HG03103 (cell line): ENCODE data around the gene P2RX3.
"Not testable (repeated sequence)": the region's sequence is repeated elsewhere in the genome, so short reads cannot be mapped to it uniquely, and the experiment has no call there.

Source experiments
- ATAC-seq: cut with Tn5 transposase; IDR thresholded peaks from one replicate; pipeline ENCODE4 v1.9.1; 2021; ENCODE audit warnings: low read depth; ENCODE audit not compliant: unreplicated experiment

Gene P2RX3

DNA sequence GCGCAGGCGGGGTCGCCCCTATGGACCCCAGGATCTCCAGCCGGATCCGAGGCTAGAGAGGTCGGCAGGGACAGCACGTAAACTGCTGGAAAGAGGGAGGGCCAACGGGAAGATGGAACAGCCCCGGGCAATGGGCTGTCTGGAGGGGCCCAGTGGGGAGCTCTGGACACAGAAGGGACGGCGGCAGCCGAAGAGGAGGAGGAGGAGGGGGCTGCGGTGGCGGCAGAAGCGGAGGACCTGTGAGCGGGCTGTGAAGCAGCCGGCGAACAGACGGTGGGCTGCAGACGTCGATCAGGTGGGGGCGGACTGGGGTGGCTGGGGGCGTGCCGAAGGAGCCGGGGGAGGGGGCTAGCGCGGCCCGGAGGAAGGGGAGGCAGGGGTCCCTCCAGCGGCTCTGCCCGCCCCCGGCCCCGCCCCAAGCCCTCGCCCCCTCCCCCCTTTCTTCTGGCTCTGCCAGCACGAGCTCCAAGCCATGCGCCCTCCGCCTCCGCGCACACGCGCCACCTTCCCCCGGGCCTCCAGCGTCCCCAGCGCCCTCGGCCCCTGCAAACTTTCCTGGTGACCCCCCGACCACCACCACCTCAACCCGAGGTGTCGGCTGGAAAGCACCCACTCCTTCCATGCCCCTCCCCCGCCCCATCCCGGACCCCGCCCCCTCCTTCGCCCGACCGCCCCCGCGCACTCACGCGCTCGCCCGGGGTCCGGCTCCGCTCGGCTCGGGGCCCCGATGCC lies 13.8 kb upstream of the P2RX3 start:
- ATAC-seq, result peak; percentile 1

DNA sequence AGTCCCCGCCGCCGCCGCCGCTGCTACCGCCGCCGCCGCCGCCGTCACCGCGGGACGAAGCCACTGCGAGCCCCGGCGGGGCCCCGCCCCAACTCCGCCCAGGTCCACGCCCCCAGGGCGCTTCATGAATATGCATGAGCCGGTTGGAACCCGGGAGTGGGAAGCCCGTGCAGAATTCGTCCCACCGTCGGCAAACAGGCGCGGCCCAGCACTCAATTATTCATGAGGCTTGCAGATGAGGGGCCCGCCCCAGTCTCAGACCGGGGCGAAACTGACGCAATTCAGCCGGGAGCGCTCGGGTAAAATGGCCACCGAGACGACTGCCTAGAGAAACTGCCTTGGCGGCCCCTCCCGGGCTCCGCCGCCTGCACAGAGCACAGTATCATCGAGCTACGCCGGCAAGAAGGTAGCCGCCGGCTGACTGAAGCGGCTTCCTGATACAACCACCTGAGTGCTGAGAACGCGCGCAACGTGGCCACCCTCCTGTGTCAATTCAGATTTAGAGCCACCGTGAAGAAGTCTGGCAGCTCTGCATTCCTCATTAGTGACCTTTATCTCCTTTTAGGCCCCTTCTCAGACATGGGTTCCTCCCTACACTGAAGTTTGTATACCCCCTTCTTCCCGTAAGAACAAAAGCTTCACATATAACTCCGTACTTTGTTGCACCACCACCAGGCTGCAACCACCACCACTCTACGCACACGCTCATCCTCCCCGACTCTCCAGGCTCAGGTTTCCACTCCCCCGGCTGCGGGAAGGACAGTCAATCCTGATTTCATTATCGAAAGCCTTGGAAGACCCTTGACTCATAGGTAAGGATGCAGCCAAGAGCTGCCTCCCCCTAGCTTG lies 13.0 kb upstream of the P2RX3 start, which contains the start of gene TNKS1BP1:
Gene TNKS1BP1 (minus strand): TSS at position 67 of the 849 bp plus-strand sequence. CDS start 3,067 bp downstream, outside the sequence.
- peak; percentile 87 for ATAC-seq

GRCh38 chr11:57325735-57326048 lies 12.5 kb upstream of the P2RX3 start:
- no peak for ATAC-seq

DNA sequence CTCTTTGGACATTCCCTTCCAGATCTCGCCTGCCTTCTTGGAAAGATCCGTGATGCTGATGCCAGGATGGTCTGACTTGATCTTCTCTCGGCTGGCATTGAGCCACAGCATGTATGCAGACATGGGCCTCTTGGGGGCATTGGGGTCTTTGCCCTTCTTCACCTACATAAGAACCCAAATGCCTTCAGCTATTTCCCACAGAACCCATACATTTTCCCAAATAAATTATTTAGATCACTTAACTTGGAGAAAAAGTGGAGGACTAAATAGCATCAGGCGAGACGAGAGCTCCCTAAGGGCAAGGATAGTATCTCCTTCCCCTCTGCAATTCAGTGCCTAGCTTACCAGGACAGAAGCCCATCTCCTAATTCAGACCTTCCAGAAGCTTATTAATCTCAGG lies 10.4 kb upstream of the P2RX3 start:
- ATAC-seq, result no peak

- ATAC-seq, result no peak
Measured at GRCh38 chr11:57330029-57330428, 8.1 kb upstream of the P2RX3 start.

DNA sequence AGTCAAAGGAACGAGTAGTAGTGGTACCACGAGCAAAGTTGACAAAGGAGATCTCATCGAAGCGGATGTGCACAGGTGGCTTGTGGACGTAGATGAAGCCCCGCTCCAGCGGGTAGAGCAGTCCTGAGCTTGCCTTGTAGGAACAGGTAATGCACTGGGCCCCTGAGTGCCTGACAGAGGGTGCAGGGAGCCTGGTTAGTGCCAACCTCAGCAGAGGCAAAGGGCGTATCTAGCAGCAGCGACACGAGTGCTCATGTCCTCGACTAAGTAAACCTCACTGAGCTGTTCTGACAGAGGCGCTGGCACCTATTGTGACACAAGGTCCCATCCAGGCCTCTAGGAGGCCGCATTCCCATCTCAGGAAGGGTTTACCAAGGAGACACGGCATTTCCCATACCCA lies 6.4 kb upstream of the P2RX3 start:
- no peak for ATAC-seq

DNA sequence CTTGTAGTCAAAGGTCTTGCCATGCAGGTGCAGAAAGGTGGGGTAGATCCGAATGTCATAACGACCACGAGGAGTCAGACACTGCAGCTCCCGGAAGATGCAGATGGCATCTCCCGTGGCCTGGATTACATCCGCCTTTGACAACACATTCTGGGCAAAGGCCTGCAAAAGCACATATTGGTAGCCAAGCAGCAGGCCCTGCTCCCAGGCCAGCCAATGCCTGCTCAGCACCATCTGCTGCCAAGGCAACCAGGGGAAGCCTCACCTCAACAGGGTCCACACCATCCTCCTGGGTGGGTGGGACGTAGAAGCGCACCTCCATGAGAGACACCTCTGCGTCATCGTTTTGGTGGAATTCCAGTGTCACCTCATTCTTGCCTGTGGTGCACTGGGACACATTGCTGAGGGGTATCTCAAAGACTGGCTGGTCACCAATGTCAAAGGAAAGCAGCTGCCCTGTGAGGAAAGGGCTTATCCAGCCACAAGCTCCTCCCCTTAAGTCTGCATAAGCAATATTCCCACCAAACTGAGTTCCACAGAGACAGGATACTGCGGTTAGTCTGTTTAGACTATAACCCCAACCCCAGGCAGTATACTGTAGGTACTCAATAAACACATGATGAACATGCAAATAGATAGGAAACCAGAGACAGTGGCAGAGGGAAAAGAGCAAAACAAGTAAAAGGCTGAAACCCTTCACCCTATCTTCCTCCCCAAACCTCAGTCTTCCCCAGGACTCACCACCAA lies 5.3 kb upstream of the P2RX3 start:
- ATAC-seq, result no peak

GRCh38 chr11:57335023-57335342 lies 3.2 kb upstream of the P2RX3 start:
- peak; percentile 2 for ATAC-seq

DNA sequence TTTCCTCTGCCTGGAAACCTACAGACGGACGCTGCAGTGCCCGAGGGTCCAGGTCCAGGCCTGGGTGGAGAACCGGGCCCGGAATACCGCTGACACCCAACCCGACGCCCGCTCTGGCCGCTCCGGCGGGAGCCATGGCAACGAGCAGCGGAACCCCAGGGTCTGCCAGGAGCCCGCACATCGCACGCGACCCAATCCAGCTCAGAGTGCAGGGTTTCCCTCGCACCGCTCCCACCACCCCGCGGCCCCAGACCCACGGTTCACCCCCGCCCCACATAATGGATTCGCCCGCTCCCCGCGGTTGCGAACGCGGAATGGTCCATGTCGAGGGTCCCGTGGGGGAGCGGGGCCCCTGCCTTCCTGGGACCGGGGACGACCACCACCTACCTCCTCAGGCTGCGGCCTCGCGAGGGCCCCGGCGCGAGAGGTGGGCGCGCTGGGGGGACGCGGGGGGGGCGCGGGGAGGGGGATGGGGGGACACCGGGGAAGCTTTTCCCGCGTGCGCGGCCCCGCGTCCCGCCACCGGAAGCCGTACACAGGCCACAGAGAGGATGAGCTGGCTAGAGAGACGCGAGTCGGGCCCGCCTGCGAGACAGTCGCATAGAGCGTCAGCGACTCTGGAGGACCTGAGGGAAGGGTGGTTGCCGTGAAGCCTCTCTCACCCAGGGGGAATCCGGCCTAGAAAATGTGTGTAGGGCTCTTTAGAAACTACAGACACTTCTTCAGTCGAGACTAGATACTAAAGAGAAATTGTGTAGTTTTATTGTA lies 2.6 kb upstream of the P2RX3 start, which contains the start of gene SSRP1:
Gene SSRP1 (minus strand): TSS at position 550 of the 768 bp plus-strand sequence. CDS start 771 bp downstream, outside the sequence.
- peak; percentile 99 for ATAC-seq

- no peak for ATAC-seq
Measured at GRCh38 chr11:57336111-57336666, 2.0 kb upstream of the P2RX3 start.

DNA sequence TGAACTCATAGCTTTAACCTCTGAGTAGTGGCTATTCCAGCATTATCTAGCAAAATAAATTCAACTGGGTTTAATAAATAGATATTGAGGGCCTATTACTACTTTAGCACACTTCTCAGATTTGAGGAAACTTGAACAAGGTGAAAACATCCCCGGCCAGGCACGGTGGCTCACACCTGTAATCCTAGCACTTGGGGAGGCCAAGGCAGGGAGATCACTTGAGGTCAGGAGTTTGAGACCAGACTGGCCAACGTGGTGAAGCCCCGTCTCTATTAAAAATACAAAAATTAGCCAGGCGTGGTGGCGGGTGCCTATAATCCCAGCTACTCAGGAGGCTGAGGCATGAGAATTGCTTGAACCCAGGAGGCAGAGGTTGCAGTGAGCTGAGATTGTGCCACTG lies 1.3 kb upstream of the P2RX3 start:
- ATAC-seq, result not testable (repeated sequence)

GRCh38 chr11:57339328-57339727 lies 1.2 kb downstream of the P2RX3 start:
- ATAC-seq, result no peak

- ATAC-seq, result no peak
Measured at GRCh38 chr11:57340039-57340615, 2.0 kb downstream of the P2RX3 start.

DNA sequence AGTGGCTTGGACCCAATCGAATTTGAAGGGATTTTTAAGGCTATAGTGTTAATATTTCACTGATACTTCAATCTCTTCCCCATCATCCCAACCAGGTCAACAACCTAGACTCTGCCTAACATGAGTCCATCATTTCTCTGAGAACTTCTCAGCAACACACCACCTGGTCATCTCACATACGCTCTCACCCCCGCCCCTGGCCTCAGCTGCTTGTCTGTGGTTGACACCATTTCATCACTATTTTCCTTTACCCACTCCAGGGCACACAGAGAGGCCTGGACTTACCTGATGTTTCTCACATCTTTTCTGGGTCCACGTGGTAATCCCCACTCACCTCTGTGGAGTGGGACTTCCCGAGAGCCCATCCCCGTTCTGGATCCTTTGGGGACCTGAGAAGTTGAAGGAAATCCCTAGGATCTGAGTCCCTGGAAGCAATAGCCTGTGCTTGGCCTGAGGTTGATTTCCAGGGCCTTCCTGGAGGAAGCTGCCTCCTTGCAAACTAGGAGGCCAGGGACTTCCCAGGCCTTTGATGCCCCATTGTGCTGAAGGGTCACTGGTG lies 3.2 kb downstream of the P2RX3 start:
- no peak for ATAC-seq

GRCh38 chr11:57342702-57343101 lies 4.5 kb downstream of the P2RX3 start:
- ATAC-seq, result no peak

GRCh38 chr11:57343825-57344224 lies 5.7 kb downstream of the P2RX3 start:
- no peak for ATAC-seq

- no peak for ATAC-seq
Measured at GRCh38 chr11:57344826-57345225, 6.7 kb downstream of the P2RX3 start.

DNA sequence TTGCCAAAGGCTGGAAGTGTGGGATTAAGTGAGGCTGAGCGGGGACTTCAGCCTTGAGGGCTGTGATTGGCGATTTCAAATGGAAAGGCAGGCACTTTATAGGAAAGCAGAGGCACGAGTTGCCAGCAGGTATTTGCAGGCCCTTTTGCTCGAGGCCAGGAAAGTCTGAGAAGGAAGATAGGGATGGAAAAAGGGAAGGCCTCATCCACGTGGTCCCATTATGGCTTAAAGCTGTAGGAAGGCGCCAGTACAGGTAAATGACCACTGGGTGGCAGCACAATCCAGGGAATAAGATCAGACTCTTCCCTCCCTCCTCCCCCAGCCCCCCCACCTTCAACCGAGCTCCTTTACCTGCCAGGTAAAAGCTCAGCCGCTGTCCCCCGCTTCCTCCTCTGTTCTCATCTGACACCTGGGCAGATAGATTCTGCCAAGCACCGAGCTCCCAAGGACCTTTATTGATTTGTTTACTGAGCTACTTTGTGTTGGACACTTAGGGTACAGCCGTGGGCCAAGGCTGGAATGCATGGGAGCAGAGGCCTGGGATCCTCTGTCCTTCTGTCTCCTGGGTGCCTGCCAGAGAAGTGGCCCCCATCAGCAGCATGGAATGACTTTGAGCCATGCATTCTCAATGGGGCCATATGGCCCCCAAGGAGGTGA lies 7.5 kb downstream of the P2RX3 start:
- ATAC-seq, result peak; percentile 59

DNA sequence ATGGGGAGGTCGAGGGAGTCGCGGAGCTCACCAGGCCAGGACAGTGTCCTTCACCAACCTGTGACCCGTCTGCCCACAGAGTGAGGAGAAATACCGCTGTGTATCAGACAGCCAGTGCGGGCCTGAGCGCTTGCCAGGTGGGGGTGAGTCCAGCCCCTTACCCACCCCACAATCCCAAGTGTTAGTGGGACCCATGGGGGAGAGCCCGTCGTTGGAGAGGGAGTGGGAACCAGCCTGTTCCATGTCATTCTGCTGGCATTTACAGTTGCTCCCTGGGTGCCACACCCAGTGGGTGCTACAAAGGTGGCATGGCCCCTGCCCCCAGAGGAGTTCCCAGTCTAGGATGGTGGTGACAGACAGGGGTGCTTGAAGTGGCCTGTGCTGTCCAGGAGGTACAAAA lies 9.2 kb downstream of the P2RX3 start:
- no peak for ATAC-seq
